Pancreas (tissue), 10 donors: ENCODE data around the gene LDLRAD4. TPM values are rescaled to one million over a fixed set of nuclear protein-coding genes. Genes with fewer than 3 reads are reported as not detected.
A peak's percentile ranks its signal among the peaks of the same experiment; 100 is the strongest.

ENCODE experiments used
- ATAC-seq, 4 donors: fragments of 200-7000 bp; cut with Tn5 transposase; one replicate each; pipeline versions ENCODE4 v1.8.0 to v1.9.1; 2020; ENCODE audit warnings: mild to moderate bottlenecking in 4 of 4, moderate library complexity in 4 of 4
- DNase-seq, 6 donors: peaks; one replicate each; pipeline ENCODE4 v3.0.0-alpha.2; 2020
- FAIRE-seq: peaks from 2 replicates; lab custom pipeline; 2012; peaks lifted over from hg19 to GRCh38; lab: Jason Lieb, UNC
- H3K27ac ChIP-seq, 4 donors: fragments of 200-600 bp; sonication (generic); 1 replicate in 3 of 4; 2 replicates in 1 of 4; pipeline versions ENCODE4 v1.5.0 to v1.8.0; 2020
- H3K27me3 ChIP-seq, 4 donors: fragments of 200-600 bp; one replicate each; pipeline ENCODE4 v1.8.0; 2021
- H3K36me3 ChIP-seq, 3 donors: fragments of 200-600 bp; sonication (generic) in 1 of 3; one replicate each; pipeline versions ENCODE4 v1.5.0 to v1.8.0; 2020 to 2021
- H3K4me1 ChIP-seq, 3 donors: fragments of 200-600 bp; one replicate each; pipeline ENCODE4 v1.8.0; 2021
- H3K4me3 ChIP-seq, 4 donors: fragments of 200-600 bp; sonication (generic) in 2 of 4; one replicate each; pipeline versions ENCODE4 v1.5.0 to v1.8.0; 2020 to 2021
- H3K9me3 ChIP-seq, 4 donors: fragments of 200-600 bp; one replicate each; pipeline ENCODE4 v1.8.0; 2021
- CTCF ChIP-seq, 4 donors: fragments of 200-600 bp; sonication (generic) in 3 of 4; IDR thresholded peaks; one replicate each; pipeline versions ENCODE4 v1.5.0 to v1.8.0; 2021; ENCODE audit warnings: antibody characterized with exemption in 4 of 4
- WGBS, 2 donors: extraction: QIAGEN DNeasy Blood & Tissue Kit; methylation state at CpG; one replicate each; pipeline ENCODE4 v1.1.7; 2013; 5-methylcytosine and 5-hydroxymethylcytosine counted together
- intact Hi-C, 3 donors: fragments of 100-400 bp; cut with DNase I; formaldehyde crosslinking; loops; one replicate each; pipeline versions ENCODE4 v1.11.1 to v1.14.2; 2022
- polyA plus RNA-seq, 2 donors: library from polyadenylated mRNA; stranded (reverse); fragments of 200-250 nt; gene quantifications; one replicate each; pipeline ENCODE4 v1.2.3, GENCODE V29; 2013
- total RNA-seq, 6 donors: library from RNA; stranded (reverse); fragmentation: NEBNext Ultra II Directional in 4 of 6; extraction: Animal tissue kit (Norgen Biotek cat#: 25700) in 4 of 6; gene quantifications; one replicate each; pipeline versions ENCODE4 v1.2.1 to v1.2.4, GENCODE V29; 2021 to 2023
- donor health status: healthy with polysubstance abuse.
- donor health status: DM: no; HTN: no; CAD: no; lungs with moderate emphysema.
- donor health status: DM: no; HTN: no; CAD: no.
- donor health status: control.
- donor health status: control.
- donor health status: Bipolar disorder and iron deficiency.
- donor health status: DM: yes; HTN: yes; CAD: no.
- donor health status: DM: no; HTN: no; CAD: no.
- donor health status: DM: no; HTN: no; CAD: no.
- donor health status: DM: yes; HTN: yes; CAD: no.

Gene LDLRAD4
- total and polyA plus RNA-seq, 8 donors = 2.5 to 21.8 (median 5.7) TPM

- FAIRE-seq = no peak
- Histone ChIP-seq H3K27ac (no peak overlapping the region), H3K9me3 (no peaks in the 10 kb centered on the region), H3K27me3 (no peaks in the 10 kb centered on the region), H3K4me1 (no peaks in the 10 kb centered on the region), H3K36me3 (no peaks in the 10 kb centered on the region), H3K4me3 (peak overlapping the region in 1 of 4 donors; percentile 9)
- ATAC-seq = peak in 3 of 4 donors; percentile 49 to 76 (median 75)
- no peak for TF ChIP-seq CTCF (IDR thresholded peaks at IDR 0.05)
- WGBS, 2 donors = 71 to 74% methylated on average over 14 of the region's 14 CpGs
- intact Hi-C loops = no loop called here
- no peak for DNase-seq
Observed at GRCh38 chr18:13464432-13465123, 246.0 kb downstream of the LDLRAD4 start.

- H3K4me1 ChIP-seq = no peaks in the 10 kb centered on the region
- H3K9me3 ChIP-seq = no peaks in the 10 kb centered on the region
- ATAC-seq (no peak), DNase-seq (no peak), FAIRE-seq (no peak)
- no peak for TF ChIP-seq CTCF (IDR thresholded peaks at IDR 0.05)
- H3K27me3 ChIP-seq = no peaks in the 10 kb centered on the region
- peak overlapping the region in 1 of 4 donors; percentile 9 for H3K4me3 ChIP-seq
- H3K36me3 ChIP-seq = no peaks in the 10 kb centered on the region
- WGBS, 2 donors = 62 to 70% methylated on average over 4 of the region's 4 CpGs
- intact Hi-C loops = no loop called here
- H3K27ac ChIP-seq = no peak overlapping the region
Observed at GRCh38 chr18:13465124-13465446, 246.5 kb downstream of the LDLRAD4 start.

GRCh38 chr18:13465476-13465875 lies 246.9 kb downstream of the LDLRAD4 start:
- 79 to 84% methylated on average over 5 of the region's 5 CpGs for WGBS, 2 donors

GRCh38 chr18:13470516-13471197 lies 252.1 kb downstream of the LDLRAD4 start:
- ATAC-seq (peak in 2 of 4 donors; percentile 77 to 79), DNase-seq (peak in 1 of 6 donors; percentile 33), FAIRE-seq (no peak)
- intact Hi-C loops = no loop called here
- 76 to 82% methylated on average over 10 of the region's 10 CpGs for WGBS, 2 donors
- H3K4me1 ChIP-seq = no peaks in the 10 kb centered on the region
- H3K36me3 ChIP-seq = no peaks in the 10 kb centered on the region
- no peaks in the 10 kb centered on the region for H3K27me3 ChIP-seq
- no peak overlapping the region for H3K4me3 ChIP-seq
- H3K9me3 ChIP-seq = no peaks in the 10 kb centered on the region
- no peak for TF ChIP-seq CTCF (IDR thresholded peaks at IDR 0.05)
- peak overlapping the region in 2 of 4 donors; percentile 17 to 30 for H3K27ac ChIP-seq

More at GRCh38 chr18:13465476-13465875, 246.9 kb downstream of the LDLRAD4 start:
- intact Hi-C loops = no loop called here
- Histone ChIP-seq H3K27me3 (no peaks in the 10 kb centered on the region), H3K27ac (no peak overlapping the region), H3K4me3 (no peak overlapping the region), H3K9me3 (no peaks in the 10 kb centered on the region), H3K4me1 (no peaks in the 10 kb centered on the region), H3K36me3 (no peaks in the 10 kb centered on the region)
- ATAC-seq (peak in 2 of 4 donors; percentile 52 to 54), DNase-seq (no peak), FAIRE-seq (no peak)
- no peak for TF ChIP-seq CTCF (IDR thresholded peaks at IDR 0.05)
